ES-I3 (cell line): ENCODE results near the gene TLE6.
A peak's percentile ranks its signal among the peaks of the same experiment; 100 is the strongest.

Experiments used
- H3K36me3 ChIP-seq: 2 replicates; pipeline ENCODE4 v1.6.1; 2013; ENCODE audit warnings: mild to moderate bottlenecking, low read length, control low read depth, moderate library complexity; ENCODE audit not compliant: insufficient read depth
- H3K4me1 ChIP-seq: 2 replicates; pipeline ENCODE4 v1.6.1; 2013; ENCODE audit warnings: mild to moderate bottlenecking, control low read depth, low read length; ENCODE audit not compliant: insufficient read depth
- H3K9ac ChIP-seq: 2 replicates; pipeline ENCODE4 v1.6.1; 2013; ENCODE audit warnings: low read depth, mild to moderate bottlenecking, low read length, moderate library complexity
- H3K9me3 ChIP-seq: 2 replicates; pipeline ENCODE4 v1.6.1; 2013; ENCODE audit warnings: mild to moderate bottlenecking, low read length, moderate library complexity; ENCODE audit not compliant: control insufficient read depth, insufficient read depth

Gene TLE6

DNA sequence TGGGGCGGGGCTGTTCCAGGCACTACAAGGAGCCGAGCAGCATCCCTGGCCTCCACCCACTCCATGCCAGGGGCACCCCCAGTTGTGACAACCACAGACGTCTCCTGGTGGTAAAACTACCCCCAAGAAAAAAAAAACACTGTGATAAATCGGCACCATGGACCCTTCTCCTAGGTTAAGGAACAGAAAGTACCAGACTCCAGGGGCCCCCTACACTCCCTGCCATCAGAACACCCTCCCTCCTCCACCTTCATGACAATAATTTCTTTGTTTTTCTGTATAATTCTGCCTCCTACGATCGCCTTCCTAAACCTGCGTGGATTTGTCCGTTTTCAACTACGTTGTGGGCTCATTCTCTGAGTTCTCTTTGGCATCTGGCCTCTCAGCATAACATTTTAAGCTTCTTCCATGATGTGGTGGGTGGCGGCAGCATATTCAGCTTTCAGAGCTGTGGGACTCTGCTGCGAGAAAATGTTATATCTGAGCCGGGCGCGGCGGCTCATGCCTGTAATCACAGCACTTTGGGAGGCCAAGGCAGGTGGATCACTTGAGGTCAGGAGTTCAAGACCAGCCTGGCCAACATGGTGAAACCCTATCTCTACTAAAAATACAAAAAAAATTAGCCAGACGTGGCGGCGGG lies 43.1 kb downstream of the TLE6 start:
- Histone ChIP-seq H3K4me1 (peaks cover 2% of the 10 kb centered on the region; the same call in 1 of the 2 replicates), H3K9ac (no peak overlapping the region), H3K9me3 (no peaks in the 10 kb centered on the region)

DNA sequence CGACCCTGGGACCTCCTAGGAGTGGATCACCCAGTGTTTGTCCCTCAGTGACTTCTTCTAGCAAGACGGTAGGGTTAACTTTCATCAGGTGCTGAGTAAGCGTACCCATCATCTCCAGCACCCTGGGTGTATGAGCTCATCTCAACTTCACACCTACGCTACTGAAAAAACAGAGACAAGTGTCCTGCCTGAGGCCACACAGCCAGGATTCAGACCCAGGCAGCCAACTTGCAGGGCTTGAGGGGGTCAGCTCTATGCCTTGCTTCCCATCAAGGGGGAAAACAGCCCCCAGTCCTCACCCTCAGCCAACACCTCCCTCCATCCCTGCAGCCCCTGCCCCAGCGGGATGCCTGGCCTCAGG lies 47.1 kb downstream of the TLE6 start:
- Histone ChIP-seq H3K9me3 (no peaks in the 10 kb centered on the region), H3K36me3 (no peaks in the 10 kb centered on the region), H3K4me1 (peaks cover 5% of the 10 kb centered on the region; the same call in 1 of the 2 replicates), H3K9ac (no peak overlapping the region)

More for the DNA sequence above, 43.1 kb downstream of the TLE6 start:
- H3K36me3 ChIP-seq = no peaks in the 10 kb centered on the region

DNA sequence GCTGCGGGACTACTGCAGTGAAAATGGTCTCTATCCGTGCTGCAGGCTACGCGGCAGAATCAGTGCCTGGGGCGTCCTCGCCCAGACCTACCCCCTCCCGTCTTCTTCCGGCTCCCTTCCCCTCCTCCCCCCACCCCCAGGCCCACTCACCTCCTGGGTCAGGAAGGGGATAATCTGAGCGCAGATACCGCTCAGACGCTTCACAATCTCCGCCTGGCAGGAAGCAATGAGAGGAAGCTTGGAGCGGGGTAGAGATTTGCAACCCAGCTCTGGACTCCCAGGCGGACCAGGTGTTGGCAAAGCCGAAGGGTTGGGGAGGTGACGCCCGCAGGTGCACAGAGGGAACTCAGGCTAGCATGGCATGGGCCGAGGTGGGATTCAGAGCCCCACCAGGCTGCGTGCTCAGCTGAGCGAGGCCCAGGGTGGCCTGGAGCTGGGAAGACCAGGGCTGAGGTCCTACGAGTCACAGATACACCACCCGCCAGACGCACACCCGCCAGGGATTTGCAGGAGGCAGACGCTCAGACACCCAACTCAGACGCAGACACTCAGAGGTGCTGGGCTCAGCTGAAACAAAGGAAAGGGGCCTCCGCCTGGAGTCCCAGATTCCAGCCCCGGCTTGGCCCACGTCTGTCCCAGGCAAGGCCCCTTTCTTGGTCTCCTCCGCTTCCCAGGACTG lies 47.6 kb downstream of the TLE6 start:
- no peaks in the 10 kb centered on the region for H3K9me3 ChIP-seq
- H3K9ac ChIP-seq = peak overlapping the region; percentile 19; the same call in 1 of the 2 replicates
- H3K4me1 ChIP-seq = peaks cover 5% of the 10 kb centered on the region; the same call in 1 of the 2 replicates
- H3K36me3 ChIP-seq = no peaks in the 10 kb centered on the region

- peaks cover 5% of the 10 kb centered on the region; the same call in 1 of the 2 replicates for H3K4me1 ChIP-seq
- H3K9me3 ChIP-seq = no peaks in the 10 kb centered on the region
- no peaks in the 10 kb centered on the region for H3K36me3 ChIP-seq
- peak overlapping the region; percentile 19; the same call in 1 of the 2 replicates for H3K9ac ChIP-seq
Observed at GRCh38 chr19:3025549-3025886, 48.2 kb downstream of the TLE6 start.

DNA sequence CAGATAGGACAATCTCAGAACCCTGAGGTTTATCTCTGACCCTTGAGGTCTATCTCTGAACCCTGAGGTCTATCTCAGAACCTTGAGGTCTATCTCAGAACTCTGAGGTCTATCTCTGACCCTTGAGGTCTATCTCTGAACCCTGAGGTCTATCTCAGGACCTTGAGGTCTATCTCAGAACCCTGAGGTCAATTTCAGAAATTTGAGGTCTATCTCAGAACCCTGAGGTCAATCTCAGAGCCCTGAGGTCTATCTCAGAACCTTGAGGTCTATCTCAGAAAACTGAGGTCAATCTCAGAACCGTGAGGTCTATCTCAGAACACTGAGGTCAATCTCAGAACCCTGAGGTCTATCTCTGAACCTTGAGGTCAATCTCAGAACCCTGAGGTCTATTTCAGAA lies 49.4 kb downstream of the TLE6 start:
- no peak overlapping the region for H3K9ac ChIP-seq
- H3K4me1 ChIP-seq = peaks cover 5% of the 10 kb centered on the region; the same call in 1 of the 2 replicates
- H3K9me3 ChIP-seq = no peaks in the 10 kb centered on the region
- no peaks in the 10 kb centered on the region for H3K36me3 ChIP-seq

- H3K36me3 ChIP-seq = no peaks in the 10 kb centered on the region
- no peaks in the 10 kb centered on the region for H3K9me3 ChIP-seq
- peaks cover 5% of the 10 kb centered on the region; the same call in 1 of the 2 replicates for H3K4me1 ChIP-seq
- H3K9ac ChIP-seq = no peak overlapping the region
Observed at GRCh38 chr19:3027292-3027691, 49.9 kb downstream of the TLE6 start.

DNA sequence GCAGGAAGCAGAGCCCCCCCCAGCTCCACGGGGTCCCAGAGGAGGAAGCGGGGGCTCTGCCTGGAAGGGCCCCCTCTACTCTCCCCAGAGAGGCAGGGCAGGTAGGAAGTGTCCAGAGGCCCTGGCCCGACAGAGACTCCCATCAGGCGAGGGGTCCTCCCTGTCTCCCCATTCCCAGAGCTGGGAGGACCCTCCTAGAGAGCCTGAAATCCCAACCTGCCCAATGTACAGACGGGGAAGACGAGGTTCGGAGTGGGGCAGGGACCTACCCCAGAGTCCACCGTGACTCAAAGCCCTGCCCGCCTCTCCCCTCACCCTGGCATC lies 50.6 kb downstream of the TLE6 start:
- Histone ChIP-seq H3K9me3 (no peaks in the 10 kb centered on the region), H3K4me1 (peaks cover 5% of the 10 kb centered on the region; the same call in 1 of the 2 replicates), H3K36me3 (no peaks in the 10 kb centered on the region), H3K9ac (no peak overlapping the region)

- peaks cover 5% of the 10 kb centered on the region; the same call in 1 of the 2 replicates for H3K4me1 ChIP-seq
- no peaks in the 10 kb centered on the region for H3K9me3 ChIP-seq
- H3K36me3 ChIP-seq = no peaks in the 10 kb centered on the region
- peak overlapping the region; percentile 45; the same call in 1 of the 2 replicates for H3K9ac ChIP-seq
Observed at GRCh38 chr19:3028305-3029064, 51.1 kb downstream of the TLE6 start.

DNA sequence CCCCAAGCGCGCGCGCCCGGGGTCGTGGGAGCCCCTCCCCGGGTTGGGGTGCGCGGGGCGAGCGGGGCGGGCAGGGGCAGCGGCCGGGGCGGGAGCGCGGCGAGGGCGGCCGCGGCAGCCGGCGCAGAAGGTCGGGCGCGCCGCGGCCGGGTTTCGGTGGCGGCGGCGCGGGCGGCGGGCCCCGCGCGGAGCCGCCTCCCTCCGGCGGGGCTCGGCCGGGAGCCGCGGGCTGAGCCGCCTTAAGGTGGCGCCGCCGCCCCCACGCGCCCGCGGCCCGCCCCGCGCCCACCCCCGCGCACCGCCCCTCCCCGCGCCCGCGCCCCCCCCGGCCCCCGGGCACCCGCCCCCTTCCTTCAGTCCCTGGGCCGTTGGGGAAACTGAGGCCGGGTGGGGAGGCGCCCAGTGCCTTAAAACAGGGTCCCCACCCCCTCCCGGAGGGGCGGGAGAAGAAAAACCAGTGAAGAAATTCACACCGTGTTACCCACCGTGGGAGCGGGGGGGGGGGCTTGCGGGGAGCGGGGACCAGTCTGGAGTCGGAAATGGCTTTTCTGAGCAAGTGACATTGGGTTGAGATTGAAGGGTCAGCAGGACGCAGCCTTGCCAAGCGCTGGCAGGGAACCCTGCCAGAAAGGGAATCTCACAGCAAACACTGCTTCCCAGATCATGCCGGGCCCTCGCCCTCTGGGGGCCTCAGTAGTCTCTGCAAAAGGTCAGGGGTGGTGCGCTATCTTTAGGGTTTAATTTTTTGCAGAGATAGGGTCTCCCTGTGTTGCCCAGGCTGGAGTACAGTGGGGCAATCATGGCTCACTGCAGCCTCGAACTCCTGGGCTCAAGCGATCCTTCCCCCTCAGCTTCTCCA lies 51.9 kb downstream of the TLE6 start, which contains the start of gene TLE2:
Gene TLE2 (minus strand): TSS at position 216 of the 859 bp plus-strand sequence. CDS start 376 bp downstream, outside the sequence.
- Histone ChIP-seq H3K36me3 (no peaks in the 10 kb centered on the region), H3K9ac (peak within 1 kb of the TSS; percentile 45; the same call in 1 of the 2 replicates), H3K4me1 (peaks cover 5% of the 10 kb centered on the region; the same call in 1 of the 2 replicates), H3K9me3 (no peaks in the 10 kb centered on the region)

GRCh38 chr19:3031607-3031867 lies 54.2 kb downstream of the TLE6 start:
- H3K4me1 ChIP-seq = no peaks in the 10 kb centered on the region; the same call in 1 of the 2 replicates
- no peak overlapping the region for H3K9ac ChIP-seq
- no peaks in the 10 kb centered on the region for H3K9me3 ChIP-seq
- H3K36me3 ChIP-seq = no peaks in the 10 kb centered on the region

DNA sequence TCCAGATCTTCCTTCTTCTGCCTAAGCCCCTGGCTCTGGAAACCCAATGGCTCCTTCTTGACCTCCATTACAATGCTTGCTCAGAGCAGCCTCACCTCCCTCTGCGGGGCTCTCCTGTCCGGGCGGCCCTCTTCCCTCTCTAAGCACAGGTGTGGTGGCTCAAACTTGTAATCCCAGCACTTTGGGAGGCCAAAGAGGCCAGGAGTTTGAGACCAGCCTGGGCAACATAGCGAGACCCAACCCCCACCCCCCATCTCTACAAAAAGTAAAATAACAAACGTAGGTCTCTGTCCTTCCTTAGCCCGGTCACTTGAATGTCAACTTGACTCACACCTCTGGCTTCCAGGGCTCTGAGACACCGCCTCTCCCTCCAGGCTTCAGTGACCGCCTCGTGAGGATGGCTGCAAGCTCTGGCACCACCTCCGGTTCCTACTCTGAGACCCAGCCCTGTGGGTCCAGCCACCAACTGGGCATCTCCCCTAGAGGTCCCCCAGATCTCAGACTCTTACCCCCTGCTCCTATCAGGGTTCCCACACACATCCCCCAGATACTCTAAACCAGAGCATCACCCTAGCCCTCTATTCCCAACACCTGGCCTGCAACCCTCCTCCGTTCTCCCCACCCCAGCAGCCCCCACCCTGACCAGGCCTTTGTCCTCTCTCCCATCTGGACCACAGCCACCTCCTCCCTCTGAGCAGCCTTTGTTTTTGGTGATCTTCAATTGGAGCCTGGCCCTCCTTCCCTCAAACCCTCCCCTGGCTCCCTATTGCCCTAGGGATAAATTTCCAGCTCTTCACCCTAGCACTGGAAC lies 56.4 kb downstream of the TLE6 start:
- no peaks in the 10 kb centered on the region for H3K36me3 ChIP-seq
- no peaks in the 10 kb centered on the region; the same call in 1 of the 2 replicates for H3K4me1 ChIP-seq
- no peaks in the 10 kb centered on the region for H3K9me3 ChIP-seq
- peak overlapping the region; percentile 70; the same call in 1 of the 2 replicates for H3K9ac ChIP-seq

DNA sequence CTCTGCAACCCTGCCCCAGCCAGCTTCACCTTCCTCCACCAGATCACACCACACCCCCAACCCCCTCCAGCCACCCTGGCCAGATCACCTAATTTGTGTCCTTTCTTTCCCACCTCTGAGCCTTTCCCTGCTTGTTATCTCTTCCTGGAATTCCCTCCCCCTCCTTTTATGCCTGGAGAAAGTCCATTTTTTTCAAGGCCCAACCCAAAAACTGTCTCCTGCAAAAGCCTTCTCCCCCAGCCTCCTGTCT lies 57.0 kb downstream of the TLE6 start:
- H3K36me3 ChIP-seq = no peaks in the 10 kb centered on the region
- no peaks in the 10 kb centered on the region; the same call in 1 of the 2 replicates for H3K4me1 ChIP-seq
- H3K9me3 ChIP-seq = no peaks in the 10 kb centered on the region
- H3K9ac ChIP-seq = peak overlapping the region; percentile 70; the same call in 1 of the 2 replicates

DNA sequence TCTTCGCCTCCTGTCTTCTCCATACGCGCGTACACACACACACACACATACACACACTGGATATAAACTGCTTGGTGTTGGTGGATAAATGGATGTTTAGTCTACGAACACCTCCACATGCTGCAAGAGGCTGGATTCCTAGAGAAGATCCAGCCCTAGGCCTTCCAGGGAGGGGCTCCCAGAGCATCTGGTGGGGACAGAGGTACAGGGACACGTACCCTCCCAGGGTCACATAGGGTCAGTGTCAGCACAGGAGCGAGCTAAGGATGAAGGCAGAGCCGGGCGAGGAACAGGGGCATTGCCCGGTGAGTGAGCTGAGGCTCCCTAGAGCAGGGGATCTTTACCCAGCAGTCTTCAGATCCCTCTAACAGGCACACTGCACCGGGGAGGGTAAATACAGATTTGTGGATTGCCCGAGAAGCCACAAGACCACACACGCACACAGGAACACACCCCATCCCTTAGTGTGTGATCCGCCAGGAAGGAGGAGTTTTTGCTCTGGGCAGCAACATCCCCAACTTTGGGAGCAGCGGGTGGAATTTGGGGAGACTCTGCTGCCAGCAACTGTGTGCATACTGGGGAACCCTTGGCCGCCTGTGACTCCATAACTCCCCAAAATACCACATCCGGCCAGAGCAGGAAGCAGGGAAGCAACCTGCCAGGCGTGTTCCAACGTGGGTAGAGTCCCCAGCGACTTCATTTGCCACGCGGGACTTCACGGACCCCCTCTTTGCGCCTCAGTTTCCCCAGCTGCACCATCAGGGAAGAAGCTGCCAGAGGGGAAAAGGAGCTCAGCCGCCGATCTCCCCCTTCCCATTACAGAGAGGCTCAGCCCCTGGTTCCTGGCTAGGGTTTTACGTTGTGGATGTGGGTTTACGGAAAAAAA lies 57.5 kb downstream of the TLE6 start:
- H3K36me3 ChIP-seq = no peaks in the 10 kb centered on the region
- H3K9me3 ChIP-seq = no peaks in the 10 kb centered on the region
- no peaks in the 10 kb centered on the region; the same call in 1 of the 2 replicates for H3K4me1 ChIP-seq
- peak overlapping the region; percentile 70 for H3K9ac ChIP-seq
